GM18517 (cell line): ENCODE data around the gene PTPRN2.
"Not testable (repeated sequence)": the region's sequence is repeated elsewhere in the genome, so short reads cannot be mapped to it uniquely, and the experiment has no call there.

Experiments
- ATAC-seq: cut with Tn5 transposase; IDR thresholded peaks from one replicate; pipeline ENCODE4 v1.9.1; 2021; ENCODE audit warnings: mild to moderate bottlenecking, moderate library complexity; ENCODE audit not compliant: unreplicated experiment

The PTPRN2 gene

GRCh38 chr7:157786375-157787274 lies 801.0 kb downstream of the PTPRN2 start:
- ATAC-seq = no peak

- ATAC-seq = no peak
Measured at GRCh38 chr7:157785486-157786186, 802.0 kb downstream of the PTPRN2 start.

- no peak for ATAC-seq
Measured at GRCh38 chr7:157784979-157785441, 802.6 kb downstream of the PTPRN2 start.

GRCh38 chr7:157784041-157784835 lies 803.4 kb downstream of the PTPRN2 start:
- no peak for ATAC-seq

GRCh38 chr7:157782041-157782440 lies 805.6 kb downstream of the PTPRN2 start:
- no peak for ATAC-seq

- no peak for ATAC-seq
Measured at GRCh38 chr7:157780721-157781120, 806.9 kb downstream of the PTPRN2 start.

GRCh38 chr7:157780312-157780711 lies 807.3 kb downstream of the PTPRN2 start:
- no peak for ATAC-seq

- ATAC-seq = no peak
Measured at GRCh38 chr7:157779206-157779605, 808.4 kb downstream of the PTPRN2 start.

- ATAC-seq = not testable (repeated sequence)
Measured at GRCh38 chr7:157777194-157777762, 810.3 kb downstream of the PTPRN2 start.

GRCh38 chr7:157775560-157776332 lies 811.9 kb downstream of the PTPRN2 start:
- no peak for ATAC-seq

GRCh38 chr7:157775021-157775559 lies 812.5 kb downstream of the PTPRN2 start:
- no peak for ATAC-seq

GRCh38 chr7:157774495-157774894 lies 813.1 kb downstream of the PTPRN2 start:
- ATAC-seq = no peak

- ATAC-seq = no peak
Measured at GRCh38 chr7:157773361-157773760, 814.3 kb downstream of the PTPRN2 start.

- no peak for ATAC-seq
Measured at GRCh38 chr7:157772486-157773130, 815.0 kb downstream of the PTPRN2 start.

- no peak for ATAC-seq
Measured at GRCh38 chr7:157771689-157772088, 815.9 kb downstream of the PTPRN2 start.

- no peak for ATAC-seq
Measured at GRCh38 chr7:157770716-157771320, 816.8 kb downstream of the PTPRN2 start.

GRCh38 chr7:157769526-157770215 lies 818.0 kb downstream of the PTPRN2 start:
- ATAC-seq = no peak

- ATAC-seq = no peak
Measured at GRCh38 chr7:157769086-157769485, 818.5 kb downstream of the PTPRN2 start.
